HG03095 (cell line): Measurements from ENCODE around the gene CASKIN2.
"Not testable (repeated sequence)": the region's sequence is repeated elsewhere in the genome, so short reads cannot be mapped to it uniquely, and the experiment has no call there.

Experiments
- ATAC-seq: cut with Tn5 transposase; IDR thresholded peaks from one replicate; pipeline ENCODE4 v1.9.1; 2021; ENCODE audit warnings: moderate library complexity; ENCODE audit not compliant: unreplicated experiment

CASKIN2 gene

GRCh38 chr17:75471207-75471606 is 44.1 kb downstream of the CASKIN2 start:
- ATAC-seq: no peak

- ATAC-seq: no peak
Measured at GRCh38 chr17:75468779-75469373, 46.5 kb downstream of the CASKIN2 start.

- ATAC-seq: no peak
Measured at GRCh38 chr17:75468291-75468754, 47.0 kb downstream of the CASKIN2 start.

- no peak for ATAC-seq
Measured at GRCh38 chr17:75465039-75465438, 50.3 kb downstream of the CASKIN2 start.

- ATAC-seq: no peak
Measured at GRCh38 chr17:75463603-75464002, 51.7 kb downstream of the CASKIN2 start.

DNA sequence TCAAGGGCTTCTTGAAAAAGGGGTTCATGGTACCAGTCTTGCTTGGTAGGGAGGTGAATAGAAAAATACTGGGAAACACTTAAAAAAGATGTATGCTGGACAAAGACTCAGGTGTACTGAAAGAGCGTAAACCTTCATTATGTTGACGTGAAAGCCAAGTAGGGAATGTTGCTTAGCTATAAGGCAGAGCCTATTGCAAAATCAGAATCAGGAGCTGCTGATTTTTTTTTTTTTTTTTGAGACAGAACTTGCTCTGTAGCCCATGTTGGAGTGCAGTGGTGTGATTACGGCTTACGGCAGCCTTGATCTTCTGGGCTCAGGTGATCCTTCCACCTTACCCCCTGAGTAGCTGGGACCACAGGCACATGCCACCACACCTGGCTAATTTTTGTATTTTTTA is 55.0 kb downstream of the CASKIN2 start:
- ATAC-seq: no peak

GRCh38 chr17:75459590-75460267 is 55.6 kb downstream of the CASKIN2 start:
- no peak for ATAC-seq

DNA sequence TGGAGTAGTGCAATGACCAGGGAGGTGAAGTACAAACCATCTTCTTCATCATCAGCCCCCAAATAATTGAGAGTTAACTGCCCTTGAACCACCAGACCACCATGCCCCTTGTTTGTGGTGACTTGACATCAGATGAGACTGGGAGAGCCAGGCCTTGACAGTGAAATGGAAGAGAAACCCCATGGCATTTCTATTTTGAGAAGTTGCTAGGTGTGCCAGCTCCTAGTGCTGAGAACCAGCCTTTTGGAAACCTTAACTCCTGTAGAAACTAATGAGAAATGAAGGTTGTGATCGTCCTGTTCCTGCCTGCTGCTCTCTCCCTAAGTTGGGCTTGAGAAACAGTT is 56.1 kb downstream of the CASKIN2 start:
- ATAC-seq: no peak

DNA sequence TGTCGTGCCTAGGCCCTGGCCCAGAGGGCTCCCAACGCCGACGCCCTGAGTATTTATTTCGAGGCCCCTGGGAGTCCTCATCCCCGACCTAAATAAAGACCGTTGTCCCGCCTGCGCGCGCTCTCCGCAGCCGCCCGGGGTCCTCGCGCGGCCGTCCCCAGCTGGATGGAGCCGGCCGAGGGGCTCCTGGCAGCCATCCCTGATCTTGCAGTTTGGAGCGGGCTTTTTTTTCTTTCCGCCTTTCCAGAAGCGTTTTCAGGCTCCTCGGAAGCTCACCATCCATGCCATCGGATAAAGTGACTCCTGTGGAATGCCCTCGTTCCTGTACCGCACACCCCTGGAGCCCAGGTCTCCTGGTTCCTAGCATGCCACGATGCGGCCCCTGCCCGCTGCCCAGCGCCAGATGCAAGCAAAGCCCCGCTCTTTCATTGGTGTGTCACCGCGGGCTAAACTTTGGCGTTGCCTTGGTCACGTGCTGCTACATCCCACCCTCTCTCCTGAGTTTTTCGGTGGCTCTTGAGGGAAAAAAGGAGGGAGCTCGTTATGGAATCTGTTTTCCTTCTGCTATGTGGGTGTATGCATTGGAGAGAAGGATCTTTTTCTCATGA is 58.2 kb downstream of the CASKIN2 start:
- no peak for ATAC-seq

- ATAC-seq: peak; percentile 91
Measured at GRCh38 chr17:75456417-75457046, 58.8 kb downstream of the CASKIN2 start, which contains the start of gene TMEM94. Gene TMEM94 (plus strand): TSS chr17:75456635. CDS start chr17:75471906, 15,271 bp downstream.

DNA sequence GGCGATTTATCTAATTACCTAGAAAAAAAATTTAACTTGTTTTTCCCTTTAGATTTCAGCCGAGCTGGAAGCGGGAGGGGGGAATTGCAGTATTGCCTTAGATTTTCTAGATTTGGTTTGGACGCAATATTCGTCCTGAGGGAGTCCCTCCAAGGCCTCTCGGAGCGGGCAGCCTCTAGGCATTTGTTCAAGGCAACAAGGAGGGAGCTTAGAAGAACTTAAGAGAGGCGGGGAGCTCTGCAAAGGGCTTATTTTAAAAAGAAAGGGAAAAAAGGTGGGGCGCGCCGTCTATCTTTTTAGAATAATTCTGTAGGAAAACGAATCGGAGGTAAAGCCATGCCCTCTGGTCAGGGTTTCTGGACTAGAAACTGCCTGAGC is 59.3 kb downstream of the CASKIN2 start:
- ATAC-seq: peak; percentile 4

GRCh38 chr17:75454672-75455071 is 60.7 kb downstream of the CASKIN2 start:
- ATAC-seq: not testable (repeated sequence)

GRCh38 chr17:75454193-75454592 is 61.1 kb downstream of the CASKIN2 start:
- no peak for ATAC-seq

DNA sequence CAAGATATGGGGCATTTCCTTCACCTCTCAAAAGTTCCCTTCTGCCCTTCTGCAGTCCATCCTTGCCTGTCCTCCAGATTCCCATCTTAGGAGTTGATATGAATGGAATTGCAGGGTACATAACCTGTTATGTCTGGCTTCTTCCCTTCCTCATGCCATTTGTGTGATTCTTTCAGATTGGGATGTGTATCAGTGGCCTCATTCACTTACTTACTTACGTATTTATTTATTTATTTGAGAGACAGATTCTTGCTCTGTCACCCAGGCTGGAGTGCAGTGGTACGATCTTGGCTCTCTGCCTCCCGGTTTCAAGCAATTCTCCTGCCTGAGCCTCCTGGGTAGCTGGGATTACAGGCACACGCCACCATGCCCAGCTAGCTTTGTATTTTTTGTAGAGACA is 65.1 kb downstream of the CASKIN2 start:
- ATAC-seq: no peak
